Measurements from ENCODE around the gene CARD19.

- TF ChIP-seq POLR2A (IDR thresholded peaks at IDR 0.05) (peak in 3 of 4 donors; percentile 98 to 99 (median 99)), CTCF (IDR thresholded peaks at IDR 0.05) (peak in 1 of 6 experiments; percentile 10)
Observed at GRCh38 chr9:93096131-93096802, at the start of gene CARD19.
